Thyroid gland (tissue), 4 donors: Measurements from ENCODE around the gene EID2. TPM values are rescaled to one million over a fixed set of nuclear protein-coding genes. Genes with fewer than 3 reads are reported as not detected.

Experiments used
- DNase-seq, 2 donors: peaks; one replicate each; pipeline ENCODE4 v3.0.0-alpha.2; 2019
- H3K27ac ChIP-seq, 3 donors: fragments of 200-600 bp; sonication (generic); 1 replicate in 2 of 3; 2 replicates in 1 of 3; pipeline ENCODE4 v1.5.1; 2016 to 2019; ENCODE audit warnings: mild to moderate bottlenecking in 1 of 3, moderate library complexity in 1 of 3
- H3K27me3 ChIP-seq: fragments of 200-600 bp; sonication (generic); one replicate; pipeline ENCODE4 v1.5.1; 2019
- H3K36me3 ChIP-seq, 2 donors: fragments of 200-600 bp; sonication (generic); one replicate each; pipeline ENCODE4 v1.5.1; 2016 to 2019
- H3K4me1 ChIP-seq, 2 donors: fragments of 200-600 bp; sonication (generic); one replicate each; pipeline ENCODE4 v1.5.1; 2017 to 2019
- H3K4me3 ChIP-seq, 3 donors: fragments of 200-600 bp; sonication (generic); replicated peaks in 1 of 3; 1 replicate in 2 of 3; 2 replicates in 1 of 3; pipeline ENCODE4 v1.5.1; 2016; ENCODE audit warnings: mild to moderate bottlenecking in 1 of 3
- H3K9me3 ChIP-seq: fragments of 200-600 bp; sonication (generic); one replicate; pipeline ENCODE4 v1.5.1; 2017
- CTCF ChIP-seq, 6 experiments: fragments of 200-600 bp in 3 of 6; fragments of 450-650 bp in 3 of 6; sonication (generic) in 3 of 6; IDR thresholded peaks; one replicate each; pipeline ENCODE4 v1.5.1; 2016 to 2019; ENCODE audit warnings: antibody characterized with exemption in 6 of 6, mild to moderate bottlenecking in 2 of 6, inconsistent platforms in 1 of 6, moderate library complexity in 1 of 6
- POLR2A ChIP-seq, 2 donors: fragments of 450-650 bp; IDR thresholded peaks; one replicate each; pipeline ENCODE4 v1.6.1; 2017; ENCODE audit warnings: antibody characterized with exemption in 2 of 2, mild to moderate bottlenecking in 2 of 2, moderate library complexity in 1 of 2
- WGBS, 2 donors: methylation state at CpG; one replicate each; pipeline ENCODE4 v1.1.5; 2017; 5-methylcytosine and 5-hydroxymethylcytosine counted together
- intact Hi-C: fragments of 100-400 bp; cut with DNase I; formaldehyde crosslinking; loops from one replicate; pipeline ENCODE4 v1.15.1; 2023
- total RNA-seq, 4 donors: library from RNA; depleted of rRNA; stranded (reverse); fragments of >200 nt; gene quantifications; one replicate each; pipeline ENCODE4 v1.2.3, GENCODE V29; 2016

EID2 gene
- total RNA-seq, 4 donors from 2014 or later: 15.3 to 24.4 (median 19.8) TPM

- TF ChIP-seq POLR2A (IDR thresholded peaks at IDR 0.05): no peak
- TF ChIP-seq CTCF (IDR thresholded peaks at IDR 0.05): no peak
- Histone ChIP-seq H3K9me3 (no peaks in the 10 kb centered on the region), H3K36me3 (no peaks in the 10 kb centered on the region), H3K27ac (no peak overlapping the region), H3K4me3 (no peak overlapping the region), H3K4me1 (peaks cover 0 to 24% of the 10 kb centered on the region in 2 donors), H3K27me3 (peaks cover 12% of the 10 kb centered on the region)
- DNase-seq: no peak
- intact Hi-C loops: no loop called here
- WGBS, 2 donors: 74% methylated on average over 5 of the region's 5 CpGs
Observed at GRCh38 chr19:39501340-39501739, 38.6 kb downstream of the EID2 start.

- no peaks in the 10 kb centered on the region for H3K36me3 ChIP-seq
- 63 to 66% methylated on average over 4 of the region's 4 CpGs for WGBS, 2 donors
Observed at GRCh38 chr19:39500543-39500942, 39.4 kb downstream of the EID2 start.

GRCh38 chr19:39499932-39500331 lies 40.0 kb downstream of the EID2 start:
- Histone ChIP-seq H3K36me3 (no peaks in the 10 kb centered on the region), H3K4me1 (peaks cover 0 to 24% of the 10 kb centered on the region in 2 donors), H3K27ac (no peak overlapping the region), H3K27me3 (peaks cover 12% of the 10 kb centered on the region), H3K9me3 (no peaks in the 10 kb centered on the region), H3K4me3 (no peak overlapping the region)
- intact Hi-C loops: loop anchor here (5.0 kb wide), 1 partner anchor 37 kb away; no protein-coding TSS in a partner anchor
- 79 to 85% methylated on average over 8 of the region's 8 CpGs for WGBS, 2 donors
- DNase-seq: no peak
- TF ChIP-seq POLR2A (IDR thresholded peaks at IDR 0.05) (no peak), CTCF (IDR thresholded peaks at IDR 0.05) (no peak)

More at GRCh38 chr19:39500543-39500942, 39.4 kb downstream of the EID2 start:
- no peak for DNase-seq
- no peak for TF ChIP-seq POLR2A (IDR thresholded peaks at IDR 0.05)
- no peak for TF ChIP-seq CTCF (IDR thresholded peaks at IDR 0.05)
- Histone ChIP-seq H3K27ac (no peak overlapping the region), H3K4me3 (no peak overlapping the region), H3K27me3 (peaks cover 12% of the 10 kb centered on the region), H3K4me1 (peaks cover 0 to 24% of the 10 kb centered on the region in 2 donors), H3K9me3 (no peaks in the 10 kb centered on the region)
- intact Hi-C loops: no loop called here

- no peak within 1 kb of the TSS for H3K27ac ChIP-seq
Observed at GRCh38 chr19:39498798-39499642, 40.9 kb downstream of the EID2 start, which contains the start of gene DLL3. TSS of gene DLL3 (plus strand) at chr19:39498947. CDS start at chr19:39498975, 28 bp downstream.

More at GRCh38 chr19:39498798-39499642, 40.9 kb downstream of the EID2 start, which contains the start of gene DLL3:
- Histone ChIP-seq H3K4me1 (peaks cover 0 to 24% of the 10 kb centered on the region in 2 donors), H3K36me3 (no peaks in the 10 kb centered on the region), H3K9me3 (no peaks in the 10 kb centered on the region), H3K4me3 (no peak within 1 kb of the TSS), H3K27me3 (peaks cover 8% of the 10 kb centered on the region)
- DNase-seq: no peak
- 3% methylated on average over 11 to 18 of the region's 60 CpGs for WGBS, 2 donors
- intact Hi-C loops: loop anchor here (5.0 kb wide), 1 partner anchor 38 kb away; no protein-coding TSS in a partner anchor
- TF ChIP-seq POLR2A (IDR thresholded peaks at IDR 0.05) (no peak), CTCF (IDR thresholded peaks at IDR 0.05) (no peak)
